ENCODE results near the gene ZNF506. TPM values are rescaled to one million over a fixed set of nuclear protein-coding genes. Genes with fewer than 3 reads are reported as not detected.

Gene ZNF506
- total RNA-seq, 1 donor from 2014 or later: 8.1 TPM

- Mint-ChIP-seq H3K4me1 (ENCODE audit: low read depth) (no peaks in the 10 kb centered on the region), H3K4me3 (ENCODE audit: unreplicated experiment) (no peak overlapping the region), H3K9me3 (ENCODE audit: low read depth) (peaks cover 8% of the 10 kb centered on the region), H3K36me3 (ENCODE audit: low read depth) (no peaks in the 10 kb centered on the region), H3K27ac (ENCODE audit: unreplicated experiment) (no peak overlapping the region), H3K27me3 (ENCODE audit: low read depth) (no peaks in the 10 kb centered on the region)
- no peak for TF ChIP-seq CTCF (IDR thresholded peaks at IDR 0.05)
- no peak for DNase-seq (ENCODE audit: low spot score)
Measured at GRCh38 chr19:19749908-19750841, 71.4 kb downstream of the ZNF506 start.

- Mint-ChIP-seq H3K9me3 (ENCODE audit: low read depth) (peaks cover 14% of the 10 kb centered on the region), H3K4me3 (ENCODE audit: unreplicated experiment) (no peak overlapping the region), H3K27ac (ENCODE audit: unreplicated experiment) (no peak overlapping the region), H3K27me3 (ENCODE audit: low read depth) (no peaks in the 10 kb centered on the region), H3K36me3 (ENCODE audit: low read depth) (no peaks in the 10 kb centered on the region), H3K4me1 (ENCODE audit: low read depth) (no peaks in the 10 kb centered on the region)
- DNase-seq (ENCODE audit: low spot score): no peak
- TF ChIP-seq CTCF (IDR thresholded peaks at IDR 0.05): no peak
Measured at GRCh38 chr19:19749117-19749907, 72.2 kb downstream of the ZNF506 start.

- Mint-ChIP-seq H3K9me3 (ENCODE audit: low read depth) (peaks cover 19% of the 10 kb centered on the region), H3K36me3 (ENCODE audit: low read depth) (no peaks in the 10 kb centered on the region), H3K27me3 (ENCODE audit: low read depth) (no peaks in the 10 kb centered on the region), H3K4me3 (ENCODE audit: unreplicated experiment) (no peak overlapping the region), H3K4me1 (ENCODE audit: low read depth) (no peaks in the 10 kb centered on the region), H3K27ac (ENCODE audit: unreplicated experiment) (no peak overlapping the region)
- no peak for DNase-seq (ENCODE audit: low spot score)
- TF ChIP-seq CTCF (IDR thresholded peaks at IDR 0.05): no peak
Measured at GRCh38 chr19:19748249-19748938, 73.2 kb downstream of the ZNF506 start.

GRCh38 chr19:19747357-19748220 is 74.0 kb downstream of the ZNF506 start:
- H3K9me3 Mint-ChIP-seq (ENCODE audit: low read depth): peaks cover 17% of the 10 kb centered on the region
- no peaks in the 10 kb centered on the region for H3K27me3 Mint-ChIP-seq (ENCODE audit: low read depth)
- no peak overlapping the region for H3K4me3 Mint-ChIP-seq (ENCODE audit: unreplicated experiment)
- no peak overlapping the region for H3K27ac Mint-ChIP-seq (ENCODE audit: unreplicated experiment)
- no peak for TF ChIP-seq CTCF (IDR thresholded peaks at IDR 0.05)
- H3K36me3 Mint-ChIP-seq (ENCODE audit: low read depth): no peaks in the 10 kb centered on the region
- no peaks in the 10 kb centered on the region for H3K4me1 Mint-ChIP-seq (ENCODE audit: low read depth)
- peak; percentile 91 for DNase-seq (ENCODE audit: low spot score)
